ENCODE data around the gene APOBEC4. TPM values are rescaled to one million over a fixed set of nuclear protein-coding genes. Genes with fewer than 3 reads are reported as not detected.
"Not testable (repeated sequence)": the region's sequence is repeated elsewhere in the genome, so short reads cannot be mapped to it uniquely, and the experiment has no call there.

APOBEC4 gene
- total RNA-seq, 1 donor from 2014 or later: not detected

DNA sequence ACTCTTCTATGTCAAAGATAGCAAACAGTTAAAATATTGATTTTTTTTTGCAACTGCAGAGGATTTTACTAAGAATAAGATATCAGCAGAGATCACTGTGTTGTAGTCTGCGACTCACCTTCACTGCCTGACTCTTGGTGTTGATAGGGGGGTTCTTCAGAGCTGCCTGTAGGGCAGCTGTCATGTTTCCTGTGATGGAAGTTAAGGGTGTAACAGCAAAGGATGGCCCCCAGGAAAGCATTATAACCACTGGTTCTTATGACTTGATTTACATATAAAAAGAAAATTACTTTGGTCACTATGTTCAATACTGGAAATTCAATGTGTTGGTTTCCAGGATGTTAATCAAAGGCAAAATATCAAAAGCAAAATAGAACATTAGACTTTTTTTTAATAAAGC lies 20.2 kb downstream of the APOBEC4 start:
- DNase-seq (ENCODE audit: low spot score in 2 of 2): no peak
- H3K4me3 ChIP-seq: peak overlapping the region; percentile 93 to 97
- H3K36me3 ChIP-seq: peaks cover 26 to 32% of the 10 kb centered on the region in 2 donors
- H3K9me3 ChIP-seq: no peaks in the 10 kb centered on the region
- TF ChIP-seq, protein P1, sequence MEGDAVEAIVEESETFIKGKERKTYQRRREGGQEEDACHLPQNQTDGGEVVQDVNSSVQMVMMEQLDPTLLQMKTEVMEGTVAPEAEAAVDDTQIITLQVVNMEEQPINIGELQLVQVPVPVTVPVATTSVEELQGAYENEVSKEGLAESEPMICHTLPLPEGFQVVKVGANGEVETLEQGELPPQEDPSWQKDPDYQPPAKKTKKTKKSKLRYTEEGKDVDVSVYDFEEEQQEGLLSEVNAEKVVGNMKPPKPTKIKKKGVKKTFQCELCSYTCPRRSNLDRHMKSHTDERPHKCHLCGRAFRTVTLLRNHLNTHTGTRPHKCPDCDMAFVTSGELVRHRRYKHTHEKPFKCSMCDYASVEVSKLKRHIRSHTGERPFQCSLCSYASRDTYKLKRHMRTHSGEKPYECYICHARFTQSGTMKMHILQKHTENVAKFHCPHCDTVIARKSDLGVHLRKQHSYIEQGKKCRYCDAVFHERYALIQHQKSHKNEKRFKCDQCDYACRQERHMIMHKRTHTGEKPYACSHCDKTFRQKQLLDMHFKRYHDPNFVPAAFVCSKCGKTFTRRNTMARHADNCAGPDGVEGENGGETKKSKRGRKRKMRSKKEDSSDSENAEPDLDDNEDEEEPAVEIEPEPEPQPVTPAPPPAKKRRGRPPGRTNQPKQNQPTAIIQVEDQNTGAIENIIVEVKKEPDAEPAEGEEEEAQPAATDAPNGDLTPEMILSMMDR (IDR thresholded peaks at IDR 0.05): no peak
- H3K4me1 ChIP-seq: peaks cover 4 to 27% of the 10 kb centered on the region in 2 donors
- peak overlapping the region; percentile 95 to 99 for H3K27ac ChIP-seq
- intact Hi-C loops (cut with DNase I): loop anchor here (10.0 kb wide), 5 partner anchors 318 to 1122 kb away; partner anchors contain the start of genes C1orf21, EDEM3 and LAMC1
- no peaks in the 10 kb centered on the region for H3K27me3 ChIP-seq

DNA sequence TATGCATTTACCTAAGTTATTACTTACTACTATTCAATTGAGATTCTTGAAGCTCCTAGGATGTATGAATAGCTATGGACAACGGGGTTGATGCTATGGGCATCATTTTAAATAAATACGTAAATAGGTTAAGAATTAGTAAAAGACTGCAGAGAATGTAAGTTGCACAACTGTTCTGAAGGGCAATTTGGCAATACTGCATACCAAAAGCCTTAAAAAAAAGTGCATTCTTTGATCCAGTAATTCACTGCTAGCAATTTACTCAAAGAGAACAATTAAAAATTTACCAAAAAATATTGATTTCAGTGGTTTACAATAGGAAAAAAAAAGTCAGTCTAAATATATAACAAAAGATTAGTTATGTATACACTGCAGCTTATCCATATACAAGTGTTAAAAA lies 21.0 kb downstream of the APOBEC4 start:
- intact Hi-C loops (cut with DNase I): loop anchor here (10.0 kb wide), 5 partner anchors 317 to 1123 kb away; partner anchors contain the start of genes C1orf21, EDEM3 and LAMC1
- no peaks in the 10 kb centered on the region for H3K9me3 ChIP-seq
- H3K36me3 ChIP-seq: peaks cover 26 to 38% of the 10 kb centered on the region in 2 donors
- peaks cover 4 to 30% of the 10 kb centered on the region in 2 donors for H3K4me1 ChIP-seq
- no peak for DNase-seq (ENCODE audit: low spot score in 2 of 2)
- peak overlapping the region; percentile 93 to 97 for H3K4me3 ChIP-seq
- H3K27ac ChIP-seq: peak overlapping the region; percentile 95 to 99
- no peaks in the 10 kb centered on the region for H3K27me3 ChIP-seq
- TF ChIP-seq, protein P1 (IDR thresholded peaks at IDR 0.05): no peak

DNA sequence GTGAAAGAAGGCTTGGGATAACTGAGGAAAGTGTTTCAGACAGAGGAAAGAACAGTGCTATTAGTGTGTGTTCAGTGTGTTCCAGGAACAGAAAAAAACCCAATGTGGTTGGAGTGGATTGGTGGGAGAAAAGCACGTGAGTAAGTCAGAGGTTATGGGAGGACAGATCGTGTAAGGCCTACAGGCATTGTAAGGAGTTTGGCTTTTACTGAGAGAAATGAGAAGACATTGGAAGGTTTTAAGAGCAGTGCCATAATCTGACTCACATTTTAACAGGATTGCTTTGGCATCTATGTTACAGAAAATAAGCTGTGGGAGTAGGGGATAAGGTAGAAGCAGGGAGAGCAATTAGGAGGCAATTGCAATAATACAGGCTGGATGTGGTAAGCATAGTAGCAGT lies 22.4 kb downstream of the APOBEC4 start:
- TF ChIP-seq, protein P1 (IDR thresholded peaks at IDR 0.05): no peak
- no peak for DNase-seq (ENCODE audit: low spot score in 2 of 2)
- intact Hi-C loops (cut with DNase I): loop anchor here (10.0 kb wide), 5 partner anchors 316 to 1124 kb away; partner anchors contain the start of genes C1orf21, EDEM3 and LAMC1
- Histone ChIP-seq H3K4me3 (peak overlapping the region in 1 of 2 donors; percentile 97), H3K36me3 (peaks cover 26 to 40% of the 10 kb centered on the region in 2 donors), H3K27me3 (no peaks in the 10 kb centered on the region), H3K4me1 (peaks cover 11 to 42% of the 10 kb centered on the region in 2 donors), H3K27ac (peak overlapping the region; percentile 46 to 68), H3K9me3 (no peaks in the 10 kb centered on the region)

DNA sequence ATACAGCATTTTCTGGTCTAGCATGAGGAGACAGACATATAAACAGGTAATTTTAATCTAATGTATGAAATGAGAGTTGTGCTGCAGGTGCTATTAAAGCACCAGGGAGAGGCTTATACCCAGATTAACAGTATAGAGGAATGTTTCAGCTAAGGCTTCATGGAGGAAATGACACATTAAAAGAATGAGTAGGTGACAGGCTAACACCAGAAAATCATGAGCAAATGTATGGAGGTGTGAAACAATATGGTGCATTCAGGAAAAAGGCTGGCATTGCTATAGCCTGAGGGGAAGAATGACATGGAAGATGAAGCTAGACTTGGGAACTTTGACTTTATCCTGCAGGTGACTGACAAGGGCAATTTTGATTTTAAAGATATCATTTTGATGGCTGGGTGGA lies 24.6 kb downstream of the APOBEC4 start:
- Histone ChIP-seq H3K4me3 (peak overlapping the region in 1 of 2 donors; percentile 13), H3K27me3 (no peaks in the 10 kb centered on the region), H3K27ac (peak overlapping the region; percentile 14 to 46), H3K36me3 (peaks cover 28 to 52% of the 10 kb centered on the region in 2 donors), H3K9me3 (no peaks in the 10 kb centered on the region), H3K4me1 (peaks cover 16 to 52% of the 10 kb centered on the region in 2 donors)
- TF ChIP-seq, protein P1 (IDR thresholded peaks at IDR 0.05): no peak
- DNase-seq (ENCODE audit: low spot score in 2 of 2): no peak
- intact Hi-C loops (cut with DNase I): no loop called here

DNA sequence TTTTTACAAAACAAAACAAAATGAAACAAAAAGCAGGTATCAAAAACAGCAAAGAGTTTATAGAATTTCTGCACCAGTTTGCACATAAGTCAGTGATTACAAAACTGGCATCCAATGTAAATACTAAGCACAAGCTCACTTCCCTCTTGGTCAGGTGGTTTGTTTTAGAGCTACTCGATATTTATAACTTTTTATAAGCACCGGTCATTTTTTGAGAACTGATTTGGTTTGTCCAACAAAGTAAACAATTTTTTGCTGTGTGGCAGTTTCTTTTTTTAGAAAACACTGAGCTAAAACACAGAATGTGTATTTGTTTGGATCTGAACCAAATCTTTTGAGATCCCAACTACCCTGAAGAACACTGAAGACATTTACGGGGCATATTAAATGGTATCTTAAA lies 26.9 kb downstream of the APOBEC4 start:
- Histone ChIP-seq H3K4me3 (peak overlapping the region in 1 of 2 donors; percentile 21), H3K36me3 (peaks cover 31 to 49% of the 10 kb centered on the region in 2 donors), H3K4me1 (peaks cover 20 to 58% of the 10 kb centered on the region in 2 donors), H3K27ac (peak overlapping the region; percentile 56 to 76)
- H3K27me3 ChIP-seq; H3K9me3 ChIP-seq; intact Hi-C loops (cut with DNase I); DNase-seq (ENCODE audit: low spot score in 2 of 2): not testable (repeated sequence)

DNA sequence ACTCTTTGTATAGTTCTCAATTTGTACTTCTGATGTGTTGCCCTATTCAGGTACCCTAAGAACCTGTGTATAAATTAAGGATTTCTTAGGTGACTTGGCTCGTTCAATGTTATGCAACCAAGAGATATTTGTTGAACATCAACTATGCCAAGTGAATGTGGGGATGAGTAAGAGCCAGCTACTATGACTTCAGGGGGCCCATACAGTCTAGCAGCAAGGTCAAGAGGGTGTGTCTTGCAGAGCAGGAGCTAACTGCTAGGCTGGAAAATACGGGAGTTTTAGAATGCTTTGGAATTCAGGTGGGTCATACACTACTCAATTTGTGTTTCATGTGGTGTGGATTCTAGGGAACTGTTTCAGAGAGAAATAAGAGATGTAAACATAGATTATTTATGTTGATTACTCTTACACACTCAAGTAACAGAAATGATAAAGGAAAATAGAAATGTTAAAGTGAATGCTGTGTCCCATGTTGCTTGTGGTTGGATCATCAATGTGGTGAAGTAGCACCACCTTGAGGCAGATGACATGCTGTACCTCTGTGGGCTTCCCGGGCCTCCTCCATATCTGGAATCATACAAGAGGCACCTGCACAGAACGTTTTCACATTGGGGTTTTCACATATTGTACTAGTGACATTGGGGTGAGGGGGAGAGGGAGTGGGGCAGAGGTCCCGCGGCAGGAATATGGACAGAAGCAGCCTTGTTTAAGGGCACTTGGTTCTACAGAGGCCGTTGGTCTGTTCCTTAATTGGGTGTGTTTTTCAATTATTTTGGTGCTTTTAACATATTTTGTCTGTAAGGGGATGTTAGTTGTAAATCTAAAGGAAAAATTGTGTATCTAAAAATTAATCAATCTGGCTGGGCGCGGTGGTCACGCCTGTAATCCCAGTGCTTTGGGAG lies 30.0 kb downstream of the APOBEC4 start:
- TF ChIP-seq, protein P1 (IDR thresholded peaks at IDR 0.05): peak; percentile 30 to 66 (median 57)
- DNase-seq (ENCODE audit: low spot score in 2 of 2): no peak
- peaks cover 7 to 22% of the 10 kb centered on the region in 2 donors for H3K36me3 ChIP-seq
- H3K9me3 ChIP-seq: no peaks in the 10 kb centered on the region
- H3K27ac ChIP-seq: peak overlapping the region; percentile 39 to 53
- no peak overlapping the region for H3K4me3 ChIP-seq
- peaks cover 15 to 34% of the 10 kb centered on the region in 2 donors for H3K4me1 ChIP-seq
- intact Hi-C loops (cut with DNase I): loop anchor here (5.0 kb wide), 2 partner anchors 41 to 76 kb away; no protein-coding TSS in a partner anchor
- no peaks in the 10 kb centered on the region for H3K27me3 ChIP-seq
